Activated CD4-positive, alpha-beta T cell treated with anti-CD3 and anti-CD28 coated beads for 36 hours (primary cell): ENCODE measurements around the gene R3HDM2. TPM values are rescaled to one million over a fixed set of nuclear protein-coding genes. Genes with fewer than 3 reads are reported as not detected.

Source experiments
- ATAC-seq: fragments of 200-7000 bp; cut with Tn5 transposase; one replicate; pipeline ENCODE4 v1.10.0; 2021; ENCODE audit warnings: mild to moderate bottlenecking, moderate library complexity
- CTCF ChIA-PET: fragments of 350-600 bp; sonication (Branson Sonifier 250); formaldehyde crosslinking; loops from one replicate; lab custom pipeline; 2021; ENCODE audit warnings: antibody characterized with exemption; lab: Charles Lee
- POLR2A ChIA-PET: fragments of 350-600 bp; sonication (Branson Sonifier 250); formaldehyde crosslinking; loops from one replicate; lab custom pipeline; 2021; ENCODE audit warnings: antibody characterized with exemption, inconsistent platforms; lab: Charles Lee
- DNase-seq: peaks from one replicate; pipeline ENCODE4 v3.0.0-alpha.2; 2020
- H3K27ac Mint-ChIP-seq: one replicate; pipeline ENCODE4 v1.8.0; 2021; ENCODE audit warnings: mixed read lengths
- H3K27me3 Mint-ChIP-seq: one replicate; pipeline ENCODE4 v1.8.0; 2021; ENCODE audit warnings: mixed read lengths
- H3K36me3 Mint-ChIP-seq: one replicate; pipeline ENCODE4 v1.8.0; 2021; ENCODE audit warnings: low read depth, mixed read lengths
- H3K4me1 Mint-ChIP-seq: one replicate; pipeline ENCODE4 v1.8.0; 2021; ENCODE audit warnings: mixed read lengths
- H3K4me3 Mint-ChIP-seq: one replicate; pipeline ENCODE4 v1.8.0; 2021; ENCODE audit warnings: mild to moderate bottlenecking, moderate library complexity, mixed read lengths
- H3K9me3 Mint-ChIP-seq: one replicate; pipeline ENCODE4 v1.8.0; 2021; ENCODE audit warnings: low read depth, mixed read lengths
- intact Hi-C, 2 experiments: fragments of 100-400 bp; cut with DNase I in 1 of 2; cut with micrococcal nuclease in 1 of 2; formaldehyde crosslinking; loops; one replicate each; pipeline versions ENCODE4 v1.14.2 to v1.15.1; 2022 to 2024; cut with DNase I, micrococcal nuclease
- total RNA-seq, 2 experiments: library from RNA; stranded (reverse); gene quantifications; one replicate each; pipeline ENCODE4 v1.2.3, GENCODE V29; 2021

R3HDM2 gene
- total RNA-seq, 2 experiments from 2014 or later: 45.9 to 52.5 TPM

- DNase-seq (peak; percentile 45), ATAC-seq (no peak)
- Mint-ChIP-seq H3K27me3 (peaks cover 4% of the 10 kb centered on the region), H3K4me1 (peaks cover 64% of the 10 kb centered on the region), H3K36me3 (no peaks in the 10 kb centered on the region), H3K27ac (no peak overlapping the region), H3K4me3 (peak overlapping the region; percentile 84), H3K9me3 (no peaks in the 10 kb centered on the region)
- intact Hi-C loops: loop anchor here in 1 of 2 experiments (5.0 kb wide), 1 partner anchor 373 kb away; the partner anchor contains the start of gene NAB2
- ChIA-PET CTCF (interaction anchor here (0.6 to 6.8 kb wide), 14 partner anchors 9 to 436 kb away, joined by 3 to 58 read pairs (median 3); no protein-coding TSS in a partner anchor), POLR2A (interaction anchor here (1.1 kb wide), 1 partner anchor 285 kb away, joined by 3 read pairs; the partner anchor contains the start of gene TSPAN31)
These were observed 29.6 kb upstream of the R3HDM2 start for GRCh38 chr12:57460468-57460784.

GRCh38 chr12:57459750-57460467 is 29.1 kb upstream of the R3HDM2 start, which contains the start of gene GLI1:
GLI1 (plus strand) TSS chr12:57459785; CDS start chr12:57463692, 3,907 bp downstream.
- H3K4me1 Mint-ChIP-seq: peaks cover 65% of the 10 kb centered on the region
- POLR2A ChIA-PET: interaction anchor here (1.0 to 1.1 kb wide), 2 partner anchors 15 to 285 kb away, joined by 3 read pairs; partner anchors contain the start of gene TSPAN31

GRCh38 chr12:57459055-57459749 is 28.4 kb upstream of the R3HDM2 start:
- Mint-ChIP-seq H3K4me1 (peaks cover 63% of the 10 kb centered on the region), H3K27me3 (peaks cover 4% of the 10 kb centered on the region), H3K4me3 (peak overlapping the region; percentile 84), H3K27ac (peak overlapping the region; percentile 94), H3K9me3 (no peaks in the 10 kb centered on the region), H3K36me3 (no peaks in the 10 kb centered on the region)
- ChIA-PET CTCF (interaction anchor here (0.6 to 2.2 kb wide), 50 partner anchors 9 to 774 kb away, joined by 3 to 23 read pairs (median 5); partner anchors contain the start of genes ARHGAP9, DCTN2, INHBC and STAT6), POLR2A (interaction anchor here (0.6 to 1.0 kb wide), 4 partner anchors 16 to 350 kb away, joined by 3 to 4 read pairs (median 3); no protein-coding TSS in a partner anchor)
- intact Hi-C loops: loop anchor here (1.0 to 5.0 kb wide), 9 partner anchors 17 to 286 kb away; partner anchors contain the start of genes R3HDM2 (in 2 of the 2), DDIT3 (in 1 of the 2), MARS1 (in 1 of the 2) and TSPAN31 (in 1 of the 2)
- ATAC-seq (peak; percentile 64), DNase-seq (peak; percentile 97)

More at GRCh38 chr12:57459750-57460467, 29.1 kb upstream of the R3HDM2 start, which contains the start of gene GLI1:
- intact Hi-C loops: loop anchor here (1.0 to 5.0 kb wide), 10 partner anchors 16 to 373 kb away; partner anchors contain the start of genes R3HDM2 (in 2 of the 2), DDIT3 (in 1 of the 2), MARS1 (in 1 of the 2) and NAB2 (in 1 of the 2)
- H3K27ac Mint-ChIP-seq: peak within 1 kb of the TSS; percentile 94
- DNase-seq (no peak), ATAC-seq (no peak)
- H3K36me3 Mint-ChIP-seq: no peaks in the 10 kb centered on the region
- peak within 1 kb of the TSS; percentile 84 for H3K4me3 Mint-ChIP-seq
- H3K9me3 Mint-ChIP-seq: no peaks in the 10 kb centered on the region
- peaks cover 4% of the 10 kb centered on the region for H3K27me3 Mint-ChIP-seq
- CTCF ChIA-PET: interaction anchor here (0.6 to 6.8 kb wide), 35 partner anchors 8 to 437 kb away, joined by 3 to 58 read pairs (median 4); partner anchors contain the start of genes ARHGAP9 and INHBC

- Mint-ChIP-seq H3K27ac (peak overlapping the region; percentile 94), H3K36me3 (no peaks in the 10 kb centered on the region), H3K9me3 (no peaks in the 10 kb centered on the region), H3K4me1 (peaks cover 58% of the 10 kb centered on the region), H3K4me3 (peak overlapping the region; percentile 84), H3K27me3 (peaks cover 4% of the 10 kb centered on the region)
- POLR2A ChIA-PET: interaction anchor here (0.6 to 1.0 kb wide), 4 partner anchors 17 to 350 kb away, joined by 3 to 4 read pairs (median 3); no protein-coding TSS in a partner anchor
- intact Hi-C loops: loop anchor here (1.0 to 5.0 kb wide), 9 partner anchors 18 to 286 kb away; partner anchors contain the start of genes R3HDM2 (in 2 of the 2), DDIT3 (in 1 of the 2), MARS1 (in 1 of the 2) and TSPAN31 (in 1 of the 2)
- ATAC-seq (no peak), DNase-seq (no peak)
- CTCF ChIA-PET: interaction anchor here (0.6 to 2.2 kb wide), 51 partner anchors 8 to 774 kb away, joined by 3 to 23 read pairs (median 5); partner anchors contain the start of genes ARHGAP9, DCTN2, INHBC and STAT6
These were observed 27.8 kb upstream of the R3HDM2 start for GRCh38 chr12:57458665-57459054.

GRCh38 chr12:57456737-57457490 is 26.1 kb upstream of the R3HDM2 start:
- peaks cover 56% of the 10 kb centered on the region for H3K4me1 Mint-ChIP-seq
- DNase-seq (no peak), ATAC-seq (no peak)
- ChIA-PET CTCF (interaction anchor here (0.6 to 1.9 kb wide), 9 partner anchors 12 to 228 kb away, joined by 3 to 8 read pairs (median 4); no protein-coding TSS in a partner anchor), POLR2A (no interaction called here)
- peaks cover 4% of the 10 kb centered on the region for H3K27me3 Mint-ChIP-seq
- H3K36me3 Mint-ChIP-seq: no peaks in the 10 kb centered on the region
- intact Hi-C loops: loop anchor here in 1 of 2 experiments (5.0 kb wide), 1 partner anchor 165 kb away; no protein-coding TSS in a partner anchor
- no peak overlapping the region for H3K27ac Mint-ChIP-seq
- no peaks in the 10 kb centered on the region for H3K9me3 Mint-ChIP-seq
- H3K4me3 Mint-ChIP-seq: no peak overlapping the region

GRCh38 chr12:57456145-57456700 is 25.4 kb upstream of the R3HDM2 start:
- Mint-ChIP-seq H3K27me3 (peaks cover 4% of the 10 kb centered on the region), H3K4me1 (peaks cover 52% of the 10 kb centered on the region), H3K9me3 (no peaks in the 10 kb centered on the region), H3K36me3 (no peaks in the 10 kb centered on the region), H3K27ac (peak overlapping the region; percentile 66), H3K4me3 (peak overlapping the region; percentile 69)
- ChIA-PET CTCF (interaction anchor here (0.5 to 2.7 kb wide), 25 partner anchors 9 to 229 kb away, joined by 3 to 13 read pairs (median 4); partner anchors contain the start of gene ARHGAP9), POLR2A (interaction anchor here (0.6 to 0.7 kb wide), 2 partner anchors 91 to 703 kb away, joined by 3 to 10 read pairs; no protein-coding TSS in a partner anchor)
- intact Hi-C loops: loop anchor here in 1 of 2 experiments (5.0 kb wide), 1 partner anchor 166 kb away; no protein-coding TSS in a partner anchor
- DNase-seq (peak; percentile 74), ATAC-seq (peak; percentile 34)

GRCh38 chr12:57455374-57456144 is 24.7 kb upstream of the R3HDM2 start:
- intact Hi-C loops: loop anchor here in 1 of 2 experiments (5.0 kb wide), 1 partner anchor 167 kb away; no protein-coding TSS in a partner anchor
- CTCF ChIA-PET: interaction anchor here (0.5 to 2.7 kb wide), 37 partner anchors 10 to 228 kb away, joined by 3 to 13 read pairs (median 3); partner anchors contain the start of gene ARHGAP9
- POLR2A ChIA-PET: interaction anchor here (0.6 to 0.9 kb wide), 4 partner anchors 16 to 702 kb away, joined by 3 to 10 read pairs (median 4); no protein-coding TSS in a partner anchor
- peaks cover 47% of the 10 kb centered on the region for H3K4me1 Mint-ChIP-seq
- peak overlapping the region; percentile 69 for H3K4me3 Mint-ChIP-seq
- no peaks in the 10 kb centered on the region for H3K36me3 Mint-ChIP-seq
- DNase-seq: peak; percentile 33
- H3K27me3 Mint-ChIP-seq: peaks cover 4% of the 10 kb centered on the region
- H3K9me3 Mint-ChIP-seq: no peaks in the 10 kb centered on the region
- peak overlapping the region; percentile 67 for H3K27ac Mint-ChIP-seq
- ATAC-seq: peak; percentile 7

GRCh38 chr12:57454566-57455373 is 23.9 kb upstream of the R3HDM2 start, which contains the start of gene INHBE:
INHBE (plus strand) TSS chr12:57455307; CDS start chr12:57455537, 230 bp downstream.
- ChIA-PET POLR2A (interaction anchor here (0.6 to 0.9 kb wide), 2 partner anchors 17 to 421 kb away, joined by 4 read pairs; no protein-coding TSS in a partner anchor), CTCF (interaction anchor here (0.6 to 4.8 kb wide), 29 partner anchors 8 to 241 kb away, joined by 3 to 63 read pairs (median 4); partner anchors contain the start of gene ARHGAP9)
- ATAC-seq (no peak), DNase-seq (peak; percentile 61)
- Mint-ChIP-seq H3K27ac (peak within 1 kb of the TSS; percentile 77), H3K9me3 (no peaks in the 10 kb centered on the region), H3K36me3 (no peaks in the 10 kb centered on the region), H3K4me1 (peaks cover 42% of the 10 kb centered on the region), H3K4me3 (peak within 1 kb of the TSS; percentile 69), H3K27me3 (no peaks in the 10 kb centered on the region)
- intact Hi-C loops: loop anchor here in 1 of 2 experiments (5.0 kb wide), 1 partner anchor 168 kb away; no protein-coding TSS in a partner anchor
